EL (cell line): ENCODE measurements around the gene NUP133.
"Not testable (repeated sequence)": the region's sequence is repeated elsewhere in the genome, so short reads cannot be mapped to it uniquely, and the experiment has no call there.

Source experiments
- DNase-seq: peaks from one replicate; pipeline ENCODE4 v3.0.0-alpha.2; 2016

Gene NUP133

GRCh38 chr1:229507951-229508822 is at the start of gene NUP133:
Gene NUP133, minus strand, starts transcription at chr1:229508341. Its CDS starts 92 bp downstream, at chr1:229508249.
- peak; percentile 97 for DNase-seq

- DNase-seq, result peak; percentile 21
Measured at GRCh38 chr1:229557200-229557850, 49.2 kb upstream of the NUP133 start.

GRCh38 chr1:229554886-229555621 is 46.9 kb upstream of the NUP133 start:
- no peak for DNase-seq

- DNase-seq, result no peak
Measured at GRCh38 chr1:229553621-229554130, 45.5 kb upstream of the NUP133 start.

GRCh38 chr1:229552732-229553131 is 44.6 kb upstream of the NUP133 start:
- DNase-seq, result no peak

- DNase-seq, result no peak
Measured at GRCh38 chr1:229550812-229551567, 42.8 kb upstream of the NUP133 start.

GRCh38 chr1:229547542-229547941 is 39.4 kb upstream of the NUP133 start:
- DNase-seq, result no peak

GRCh38 chr1:229544587-229544986 is 36.4 kb upstream of the NUP133 start:
- DNase-seq, result no peak

- DNase-seq, result no peak
Measured at GRCh38 chr1:229539863-229540506, 31.8 kb upstream of the NUP133 start.

- DNase-seq, result no peak
Measured at GRCh38 chr1:229538945-229539344, 30.8 kb upstream of the NUP133 start.

GRCh38 chr1:229537894-229538293 is 29.8 kb upstream of the NUP133 start:
- no peak for DNase-seq

GRCh38 chr1:229536982-229537381 is 28.8 kb upstream of the NUP133 start:
- no peak for DNase-seq

GRCh38 chr1:229535230-229535629 is 27.1 kb upstream of the NUP133 start:
- DNase-seq, result no peak

GRCh38 chr1:229531326-229531725 is 23.2 kb upstream of the NUP133 start:
- DNase-seq, result no peak

- no peak for DNase-seq
Measured at GRCh38 chr1:229529639-229530038, 21.5 kb upstream of the NUP133 start.

- DNase-seq, result no peak
Measured at GRCh38 chr1:229526695-229527094, 18.6 kb upstream of the NUP133 start.

- DNase-seq, result no peak
Measured at GRCh38 chr1:229523052-229523451, 14.9 kb upstream of the NUP133 start.

- peak; percentile 70 for DNase-seq
Measured at GRCh38 chr1:229514578-229515275, 6.6 kb upstream of the NUP133 start.

GRCh38 chr1:229511625-229512024 is 3.5 kb upstream of the NUP133 start:
- not testable (repeated sequence) for DNase-seq

GRCh38 chr1:229511201-229511600 is 3.1 kb upstream of the NUP133 start:
- DNase-seq, result not testable (repeated sequence)

GRCh38 chr1:229509576-229509975 is 1.4 kb upstream of the NUP133 start:
- no peak for DNase-seq
